Myocyte (in vitro differentiated cells): ENCODE data around the gene NOXA1. TPM values are rescaled to one million over a fixed set of nuclear protein-coding genes. Genes with fewer than 3 reads are reported as not detected.
"Not testable (repeated sequence)": the region's sequence is repeated elsewhere in the genome, so short reads cannot be mapped to it uniquely, and the experiment has no call there.

Experiments
- DNase-seq: peaks from one replicate; pipeline ENCODE4 v3.0.0-alpha.2; 2012; ENCODE audit warnings: low read depth
- total RNA-seq: library from RNA; depleted of rRNA; stranded (reverse); fragments of >200 nt; gene quantifications from 2 replicates; pipeline ENCODE4 v1.2.3, GENCODE V29; 2014

The NOXA1 gene
- total RNA-seq, 1 donor from 2014 or later: 1.2 TPM

DNA sequence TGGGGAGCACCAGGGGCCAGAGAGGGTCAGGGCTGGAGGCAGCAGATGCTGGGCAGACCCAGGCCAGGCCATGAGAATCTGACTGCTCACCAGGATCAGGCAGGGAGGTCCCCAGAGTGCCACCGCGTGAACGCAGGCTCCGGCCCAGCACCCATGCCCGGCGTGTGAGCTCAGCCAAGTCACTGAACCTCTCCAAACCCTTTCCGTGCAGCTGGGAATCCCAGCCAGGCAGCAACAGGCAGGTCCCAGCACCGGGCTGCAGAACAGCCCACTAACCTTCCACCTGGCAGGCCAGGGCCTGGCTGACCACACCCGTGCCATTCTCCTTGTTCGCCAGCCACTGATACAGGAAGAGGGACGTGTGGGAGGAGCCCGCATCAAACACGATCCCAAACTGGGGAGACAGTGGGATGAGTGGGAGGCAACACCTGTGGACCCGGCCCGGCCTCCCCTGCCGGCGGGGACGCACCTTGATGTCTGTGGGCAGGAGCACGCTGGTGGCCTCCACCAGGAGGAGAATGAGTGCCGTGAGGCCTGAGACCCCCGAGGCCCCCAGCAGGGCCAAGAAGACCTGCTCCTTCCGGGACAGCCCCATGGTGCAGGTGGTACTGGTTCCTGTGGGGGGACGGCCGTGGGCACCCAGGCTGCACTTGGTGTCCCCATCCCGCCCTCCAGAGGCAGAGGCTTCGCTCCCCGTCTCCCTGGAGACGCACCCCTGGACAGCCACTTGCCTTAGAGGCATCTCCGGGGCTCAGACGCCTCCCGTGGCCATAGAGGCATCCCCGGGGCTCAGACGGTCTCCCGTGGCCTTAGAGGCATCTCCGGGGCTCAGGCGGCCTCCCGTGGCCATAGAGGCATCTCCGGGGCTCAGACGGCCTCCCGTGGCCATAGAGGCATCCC is 14.7 kb downstream of the NOXA1 start:
- DNase-seq: no peak

DNA sequence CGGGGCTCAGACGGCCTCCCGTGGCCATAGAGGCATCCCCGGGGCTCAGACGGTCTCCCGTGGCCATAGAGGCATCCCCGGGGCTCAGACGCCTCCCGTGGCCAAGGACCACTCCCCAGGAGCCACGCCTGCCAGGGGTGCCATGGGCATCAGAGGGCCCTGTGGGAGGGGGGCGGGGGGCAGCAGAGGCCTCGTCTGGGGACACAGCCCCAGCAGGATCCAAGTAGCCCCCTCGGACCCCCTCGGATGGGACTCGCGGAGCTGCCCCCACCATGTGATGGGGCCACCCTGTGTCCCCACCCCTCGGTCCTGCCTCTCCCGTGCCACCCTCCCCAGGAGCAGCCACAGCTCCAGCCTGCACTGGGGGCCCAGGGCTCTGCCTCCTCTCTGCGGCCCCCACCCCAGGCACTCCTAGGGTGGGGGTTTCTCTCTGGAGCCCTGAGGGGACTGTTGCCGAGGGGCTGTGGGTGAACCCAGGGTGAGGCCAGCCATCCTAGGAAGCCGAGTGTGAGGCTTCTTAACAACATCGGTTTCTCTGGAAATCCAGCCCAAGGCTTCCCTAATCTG is 15.5 kb downstream of the NOXA1 start:
- no peak for DNase-seq

DNA sequence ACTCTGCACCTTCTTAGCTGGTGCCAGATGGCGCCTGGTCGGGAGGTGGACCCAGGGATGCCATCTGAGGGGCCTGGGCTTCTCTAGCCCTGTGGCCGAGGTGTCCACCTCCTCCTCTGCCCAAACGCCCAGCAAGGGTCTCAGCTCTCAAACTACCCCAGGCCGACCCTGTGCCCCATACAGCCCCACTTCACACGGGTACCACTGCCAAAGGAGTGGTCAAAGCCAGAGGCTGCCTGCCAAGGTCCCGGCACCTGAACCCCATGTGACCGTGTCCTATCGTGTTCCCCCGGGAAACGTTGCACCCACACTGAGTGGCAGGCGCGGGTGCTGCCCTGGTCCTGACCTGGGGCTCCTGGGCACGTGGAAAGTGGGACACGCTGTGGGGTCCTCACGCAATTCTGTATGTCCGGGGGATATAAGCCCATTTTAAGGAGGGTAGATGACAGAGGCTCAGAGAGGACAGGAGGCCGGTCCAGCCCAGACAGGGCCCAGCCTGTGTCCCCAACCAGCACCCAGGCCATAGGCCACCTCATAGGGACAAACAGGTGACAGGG is 16.0 kb downstream of the NOXA1 start:
- DNase-seq: no peak

DNA sequence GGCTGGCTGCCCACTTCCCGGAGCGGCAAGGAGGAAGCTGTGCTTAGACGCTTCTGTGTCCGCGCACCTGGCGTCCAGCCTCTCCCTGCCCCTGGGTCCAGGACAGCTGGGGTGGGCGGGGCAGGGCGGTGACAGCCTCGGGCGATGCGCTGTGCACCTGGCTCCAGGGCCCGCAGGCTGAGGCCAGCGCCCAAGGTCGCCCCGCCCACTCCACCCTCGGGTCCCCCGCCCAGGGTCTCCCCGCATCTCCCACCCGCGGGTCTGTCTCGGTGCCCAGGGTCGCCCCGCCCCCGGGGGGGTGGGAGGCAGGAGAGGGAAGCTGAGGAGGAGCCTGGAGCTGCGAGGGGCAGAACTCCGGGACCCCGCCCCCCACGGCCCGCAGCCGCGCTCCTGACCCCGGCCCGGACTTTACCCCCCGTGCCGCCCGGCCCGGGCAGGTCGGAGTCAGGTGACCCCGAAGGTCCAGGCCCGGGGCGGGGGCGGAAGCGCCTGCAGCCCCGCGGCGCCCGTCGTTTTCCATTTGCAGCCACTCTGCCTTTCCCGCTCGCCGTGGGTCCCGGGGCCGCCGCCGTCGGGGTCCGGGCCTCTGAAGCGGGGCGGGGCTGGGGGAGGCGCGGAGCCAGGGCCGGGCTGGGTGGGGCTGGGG is 18.2 kb downstream of the NOXA1 start, which contains the start of gene ENTPD8:
Gene ENTPD8 (minus strand): TSS at position 69 of the 646 bp plus-strand sequence. CDS start 3,072 bp downstream, outside the sequence.
- DNase-seq: peak; percentile 61

DNA sequence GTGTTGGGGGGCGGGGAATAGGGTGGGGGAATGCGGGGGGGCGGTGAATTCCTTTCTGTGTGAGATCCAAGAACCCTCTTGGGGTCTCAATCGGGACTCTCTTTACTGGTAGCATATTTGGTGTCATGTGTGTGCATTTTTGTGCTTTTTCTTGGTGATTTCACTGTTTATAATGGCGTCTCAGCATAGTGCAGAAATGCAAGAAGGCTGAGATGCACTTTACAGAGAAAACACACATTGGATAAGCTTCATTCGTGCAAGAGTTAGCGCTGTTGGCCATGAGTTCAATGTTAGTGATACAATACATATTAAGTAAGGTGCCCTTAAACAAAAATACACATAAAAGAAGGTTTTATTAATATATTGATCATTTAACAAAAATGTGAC is 18.7 kb downstream of the NOXA1 start:
- DNase-seq: no peak

DNA sequence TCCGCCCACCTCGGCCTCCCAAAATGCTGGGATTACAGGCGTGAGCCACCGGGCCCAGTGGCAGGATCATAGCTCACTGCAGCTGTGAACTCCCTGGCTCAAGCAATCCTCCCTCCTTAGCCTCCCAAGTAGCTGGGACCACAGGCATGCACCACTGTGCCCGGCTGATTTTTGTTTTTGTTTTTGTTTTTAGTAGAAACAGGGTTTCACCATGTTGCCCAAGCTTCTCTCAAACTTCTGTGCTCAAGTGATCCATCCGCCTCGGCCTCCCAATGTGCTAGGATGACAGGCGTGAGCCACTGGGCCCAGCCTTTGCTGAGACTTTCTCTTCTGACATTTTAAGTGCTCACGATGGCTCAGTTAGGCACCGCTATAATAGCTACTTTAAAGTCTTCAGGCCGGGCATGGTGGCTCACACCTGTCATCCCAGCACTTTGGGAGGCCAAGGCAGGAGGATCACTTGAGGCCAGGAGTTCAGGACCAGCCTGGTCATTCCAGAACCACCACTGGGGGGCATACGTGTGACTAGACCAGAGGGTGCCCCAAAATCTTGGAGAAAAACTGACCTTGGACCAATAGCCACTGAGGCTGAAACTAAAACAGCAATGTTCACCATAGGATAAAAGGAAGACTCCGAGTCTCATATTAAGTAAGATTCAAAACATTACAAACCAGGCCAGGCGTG is 21.1 kb downstream of the NOXA1 start:
- DNase-seq: no peak

DNA sequence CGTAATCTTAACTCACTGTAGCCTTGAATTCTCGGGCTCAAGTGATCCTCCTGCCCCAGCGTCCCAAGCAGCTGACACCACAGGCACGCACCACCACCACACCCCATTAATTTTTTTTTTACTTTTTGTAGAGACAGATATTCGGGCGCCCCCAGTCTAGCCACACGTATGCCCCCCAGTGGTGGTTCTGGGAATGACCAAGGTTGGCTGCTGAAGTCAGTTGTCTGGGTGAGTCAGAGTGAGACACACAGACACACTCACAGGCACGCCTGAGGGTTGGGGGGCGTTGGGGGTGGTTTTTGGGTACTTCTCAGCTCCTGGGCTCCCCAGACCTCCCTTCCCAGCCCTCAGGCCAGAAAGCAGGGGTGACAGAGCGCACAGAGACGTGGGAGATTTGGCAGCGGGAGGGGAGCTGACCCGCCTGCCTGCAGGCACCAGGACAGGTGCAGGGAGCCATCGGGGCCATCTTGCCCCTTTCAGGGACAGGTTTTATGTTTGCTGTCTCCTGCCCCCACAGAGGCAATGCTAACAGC is 22.1 kb downstream of the NOXA1 start:
- DNase-seq: peak; percentile 90

DNA sequence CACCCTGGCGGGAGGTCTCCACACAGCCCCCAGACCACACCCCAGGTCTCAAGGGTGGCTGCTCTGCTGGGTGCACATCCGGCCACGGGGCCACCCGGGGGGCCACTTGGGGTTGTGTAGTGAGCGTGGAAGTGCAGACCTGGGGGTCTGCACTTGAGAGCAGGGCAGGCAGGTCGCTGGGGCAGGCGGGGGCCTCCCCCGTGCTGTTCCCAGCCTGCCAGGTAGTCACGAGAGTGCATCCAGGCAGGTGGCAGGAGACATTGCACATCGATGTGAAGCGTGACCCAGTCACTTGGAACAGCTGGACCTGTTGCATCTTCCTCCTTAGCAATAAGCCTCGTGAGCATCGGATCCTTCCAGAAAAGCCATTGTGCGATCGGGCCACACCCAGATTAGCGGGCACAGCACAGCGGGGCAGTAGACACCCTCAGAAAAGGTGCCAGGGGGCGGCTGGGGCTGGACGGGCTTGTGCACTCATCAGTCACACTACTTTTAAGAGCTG is 22.8 kb downstream of the NOXA1 start:
- no peak for DNase-seq

DNA sequence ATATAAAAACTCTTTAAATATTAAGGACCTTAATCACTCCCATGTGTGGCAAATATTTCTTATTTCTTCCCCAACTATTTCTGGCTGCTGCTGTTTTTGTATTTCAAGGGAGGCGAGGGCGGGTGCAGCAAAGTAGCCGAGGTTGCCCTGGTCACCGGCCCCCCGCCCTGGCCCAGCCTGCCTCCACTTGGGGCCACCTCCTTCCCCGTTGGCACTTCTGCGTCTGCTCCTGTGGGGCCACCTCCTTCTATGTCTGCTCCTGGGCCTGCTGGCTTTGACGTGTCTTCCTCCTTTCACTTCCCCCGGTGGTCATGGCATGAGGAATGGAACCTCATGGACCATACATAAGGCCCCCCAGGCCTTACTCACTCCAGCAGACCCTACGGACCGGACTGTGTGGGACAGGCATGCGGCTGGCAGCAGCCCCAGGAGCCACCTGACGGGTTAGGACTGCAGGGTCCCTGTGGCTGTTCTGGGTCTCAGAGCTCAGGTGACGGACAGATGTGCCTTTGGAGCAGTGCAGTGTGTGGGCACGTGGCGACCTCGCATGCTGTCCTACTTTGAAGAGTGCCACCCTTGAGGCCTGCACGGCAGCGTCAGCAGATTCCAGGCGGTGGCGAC is 23.8 kb downstream of the NOXA1 start:
- DNase-seq: no peak

DNA sequence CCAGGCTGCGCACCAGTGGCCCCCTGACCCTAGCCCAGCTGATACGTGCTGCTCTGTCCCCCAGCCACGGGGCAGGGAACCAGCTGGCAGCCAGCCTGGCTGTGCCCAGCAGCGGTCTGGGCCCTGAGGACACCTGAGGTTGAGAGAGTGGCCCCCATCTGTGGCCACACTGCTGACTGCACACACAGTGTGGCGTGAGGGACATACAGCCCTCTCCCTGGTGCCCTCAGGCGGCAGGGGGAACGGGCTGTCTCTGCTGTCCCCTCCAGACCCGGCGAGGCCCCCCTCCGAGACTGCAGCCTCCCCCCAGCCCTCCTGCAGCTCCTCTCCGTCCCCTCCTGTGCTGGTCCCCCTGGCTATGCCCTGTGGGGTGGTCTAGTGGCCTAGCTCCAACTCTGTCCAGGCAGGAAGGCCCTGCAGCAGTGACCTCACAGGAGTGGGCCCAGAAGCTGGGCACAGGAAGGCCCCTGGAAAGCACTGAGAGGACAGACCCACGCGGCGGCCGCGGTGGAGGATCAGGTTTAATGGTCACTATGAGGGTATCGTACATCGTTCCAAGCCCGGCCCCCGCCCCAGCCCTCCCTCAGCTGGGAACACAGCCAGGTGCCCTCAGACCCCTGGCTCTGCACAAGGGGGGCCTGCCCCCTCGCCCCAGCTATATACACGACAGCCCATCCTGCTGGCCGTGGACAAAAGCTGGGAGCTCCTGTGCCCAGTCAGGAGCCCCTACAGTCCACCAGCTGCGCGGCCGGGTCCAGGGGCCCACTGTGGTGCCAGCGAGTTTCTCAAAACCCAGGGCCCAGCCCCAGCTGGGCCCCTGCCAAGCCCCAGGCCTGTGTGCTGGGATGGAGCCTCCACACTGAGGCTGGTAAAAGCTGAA is 24.8 kb downstream of the NOXA1 start:
- no peak for DNase-seq

DNA sequence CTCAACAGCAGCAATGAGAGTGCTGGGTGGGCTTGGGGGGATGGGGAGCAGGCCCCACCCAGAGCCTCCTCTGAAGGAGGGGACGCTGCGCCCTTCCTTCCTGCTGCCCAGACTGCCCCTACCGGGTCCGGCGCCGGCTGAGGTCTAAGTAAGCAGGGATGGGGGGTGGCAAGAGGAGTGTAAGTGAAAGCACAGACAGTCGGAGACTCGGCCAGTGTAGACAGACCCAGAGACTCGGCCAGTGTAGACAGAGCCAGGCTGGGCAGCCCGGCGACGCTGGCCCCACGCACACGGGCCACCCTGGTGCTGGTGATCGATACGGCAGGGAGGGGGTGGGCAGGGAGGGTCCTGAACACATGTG is 25.4 kb downstream of the NOXA1 start:
- DNase-seq: no peak

DNA sequence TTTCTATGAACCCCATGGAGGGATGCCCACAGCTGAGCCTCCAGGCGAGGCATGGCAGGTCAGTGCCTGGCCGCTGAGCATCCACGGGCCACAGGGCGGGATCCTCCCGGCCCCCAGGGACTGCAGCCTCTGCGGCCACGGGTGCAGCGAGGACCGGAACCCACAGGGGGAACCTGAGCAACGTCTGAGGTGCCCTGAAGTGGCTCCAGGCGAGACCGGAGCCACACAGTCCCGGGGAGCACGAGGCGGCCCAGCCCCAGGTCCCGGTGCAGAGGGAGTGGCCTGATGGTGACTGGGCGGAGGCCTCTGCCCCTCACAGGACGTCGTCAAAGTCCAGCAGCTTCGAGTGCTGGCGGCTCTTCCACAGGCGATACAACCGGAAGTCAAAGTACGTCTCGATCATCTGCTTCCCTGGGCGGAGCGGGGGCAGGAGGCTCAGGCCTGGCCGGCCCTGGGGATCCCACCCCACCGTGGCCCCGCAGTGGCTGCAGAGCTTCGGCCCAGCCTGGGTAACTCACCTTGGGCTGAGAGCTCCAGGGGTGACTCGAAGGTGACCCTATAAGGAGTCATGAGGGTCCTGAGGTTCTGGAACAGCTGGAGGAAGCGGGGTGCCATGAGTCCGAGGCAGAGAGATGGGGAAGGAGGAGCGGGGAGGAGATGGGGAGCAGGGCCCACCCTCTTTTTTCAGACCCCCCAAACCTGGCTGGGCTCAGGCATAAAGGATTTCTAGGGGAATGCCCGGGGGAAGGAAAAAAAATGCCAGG is 26.1 kb downstream of the NOXA1 start:
- no peak for DNase-seq

DNA sequence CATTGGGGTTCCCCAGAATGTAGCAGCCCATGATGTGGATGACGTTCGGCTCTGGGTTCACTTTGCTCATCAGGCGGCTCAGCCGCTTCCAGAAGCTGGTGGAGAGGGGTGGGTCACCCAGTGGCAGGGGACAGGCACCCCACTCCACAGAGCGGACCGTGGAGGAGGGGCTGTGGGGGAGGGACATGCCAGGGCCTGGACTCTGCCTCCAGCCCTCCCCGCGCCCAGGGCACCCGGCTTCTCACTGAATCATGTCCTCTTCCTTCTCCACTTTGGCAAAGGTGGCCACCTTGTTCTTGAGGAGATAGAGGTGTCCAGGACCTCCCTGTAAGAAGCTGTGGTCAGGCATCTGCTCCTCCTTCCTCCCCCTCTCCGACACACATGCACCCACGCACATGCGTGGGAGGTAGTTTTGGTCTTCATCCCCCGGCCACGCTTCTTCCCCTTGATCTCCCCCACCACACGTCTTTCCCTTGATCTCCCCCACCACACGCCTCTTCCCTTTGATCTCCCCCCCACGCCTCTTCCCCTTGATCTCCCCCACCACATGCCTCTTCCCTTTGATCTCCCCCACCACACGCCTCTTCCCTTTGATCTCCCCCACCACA is 26.8 kb downstream of the NOXA1 start:
- DNase-seq: no peak

DNA sequence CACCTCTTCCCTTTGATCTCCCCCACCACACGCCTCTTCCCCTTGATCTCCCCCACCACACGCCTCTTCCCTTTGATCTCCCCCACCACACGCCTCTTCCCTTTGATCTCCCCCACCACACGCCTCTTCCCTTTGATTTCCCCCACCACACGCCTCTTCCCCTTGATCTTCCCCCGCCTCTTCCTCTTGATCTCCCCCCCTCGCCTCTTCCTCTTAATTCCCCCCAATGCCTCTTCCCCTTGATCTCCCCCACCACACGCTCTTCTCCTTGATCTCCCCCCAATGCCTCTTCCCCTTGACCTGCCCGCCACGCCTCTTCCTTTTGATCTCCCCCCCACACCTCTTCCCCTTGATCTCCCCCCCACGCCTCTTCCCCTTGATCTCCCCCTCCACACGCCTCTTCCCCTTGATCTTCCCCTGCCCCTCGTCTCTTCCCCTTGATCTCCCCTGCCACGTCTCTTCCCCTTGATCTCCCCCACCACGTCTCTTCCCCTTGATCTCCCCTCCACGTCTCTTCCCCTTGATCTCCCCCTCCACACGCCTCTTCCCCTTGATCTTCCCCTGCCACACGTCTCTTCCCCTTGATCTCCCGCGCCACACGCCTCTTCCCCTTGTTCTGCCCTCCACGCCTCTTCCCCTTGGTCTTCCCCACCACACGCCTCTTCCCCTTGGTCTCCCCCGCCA is 27.5 kb downstream of the NOXA1 start:
- DNase-seq: not testable (repeated sequence)

DNA sequence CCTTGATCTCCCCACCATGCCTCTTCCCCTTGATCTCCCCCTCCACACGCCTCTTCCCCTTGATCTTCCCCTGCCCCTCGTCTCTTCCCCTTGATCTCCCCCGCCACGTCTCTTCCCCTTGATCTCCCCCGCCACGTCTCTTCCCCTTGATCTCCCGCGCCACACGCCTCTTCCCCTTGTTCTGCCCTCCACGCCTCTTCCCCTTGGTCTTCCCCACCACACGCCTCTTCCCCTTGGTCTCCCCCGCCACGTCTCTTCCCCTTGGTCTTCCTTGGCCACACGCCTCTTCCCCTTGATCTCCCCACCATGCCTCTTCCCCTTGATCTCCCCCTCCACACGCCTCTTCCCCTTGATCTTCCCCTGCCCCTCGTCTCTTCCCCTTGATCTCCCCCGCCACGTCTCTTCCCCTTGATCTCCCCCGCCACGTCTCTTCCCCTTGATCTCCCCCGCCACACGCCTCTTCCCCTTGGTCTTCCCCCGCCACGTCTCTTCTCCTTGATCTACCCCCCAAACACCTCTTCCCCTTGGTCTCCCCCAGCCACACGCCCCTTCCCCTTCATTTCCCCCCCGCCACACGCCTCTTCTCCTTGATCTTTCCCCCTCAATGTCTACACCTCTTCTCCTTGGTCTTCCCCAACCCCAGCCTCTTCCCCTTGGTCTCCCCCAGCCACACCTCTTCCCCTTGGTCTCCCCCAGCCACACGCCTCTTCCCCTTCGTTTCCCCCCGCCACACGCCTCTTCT is 28.2 kb downstream of the NOXA1 start:
- not testable (repeated sequence) for DNase-seq

DNA sequence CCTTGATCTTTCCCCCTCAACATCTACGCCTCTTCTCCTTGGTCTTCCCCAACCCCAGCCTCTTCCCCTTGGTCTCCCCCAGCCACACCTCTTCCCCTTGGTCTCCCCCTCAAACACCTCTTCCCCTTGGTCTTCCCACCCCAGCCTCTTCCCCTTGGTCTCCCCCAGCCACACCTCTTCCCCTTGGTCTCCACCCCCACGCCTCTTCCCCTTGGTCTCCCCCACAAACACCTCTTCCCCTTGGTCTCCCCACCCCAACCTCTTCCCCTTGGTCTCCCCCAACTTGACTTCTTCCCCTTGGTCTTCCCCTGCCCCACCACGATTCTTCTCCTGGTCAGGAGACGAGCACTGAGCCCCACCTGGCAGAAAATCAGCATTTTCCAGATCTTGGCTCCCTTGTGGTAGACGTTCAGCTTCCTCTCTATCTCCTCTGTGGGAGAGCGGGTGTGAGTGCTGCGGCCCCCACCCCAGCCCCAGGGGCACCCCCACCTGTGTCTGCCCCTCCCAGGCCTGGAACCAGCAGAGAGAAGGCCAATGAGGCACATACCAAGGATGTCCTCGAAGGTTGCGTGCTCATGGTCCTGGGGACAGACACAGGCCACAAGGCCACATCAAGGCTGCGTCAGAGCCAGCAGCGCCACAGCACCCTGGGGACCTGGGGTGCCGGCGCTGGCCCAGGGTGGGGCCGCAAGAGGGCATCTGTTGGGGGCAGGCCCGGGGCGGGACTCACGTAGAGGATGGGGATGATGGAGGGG is 29.0 kb downstream of the NOXA1 start:
- DNase-seq: no peak
